Choroid plexus epithelial cell (primary cell): ENCODE measurements around the gene PRDX4.

Source experiments
- DNase-seq: peaks from one replicate; pipeline ENCODE4 v3.0.0-alpha.2; 2010; ENCODE audit warnings: low read depth
- H3K4me3 ChIP-seq: 2 replicates; pipeline ENCODE4 v1.5.1; 2011; ENCODE audit warnings: low read depth, mild to moderate bottlenecking, control low read depth, low read length, moderate library complexity
- TF ChIP-seq, protein P1 (sequence below): conservative IDR thresholded peaks from 2 replicates; pipeline ENCODE4 v1.5.1; 2011; ENCODE audit warnings: low read depth, mild to moderate bottlenecking, control low read depth, inconsistent platforms, low read length, moderate library complexity

PRDX4 gene

DNA sequence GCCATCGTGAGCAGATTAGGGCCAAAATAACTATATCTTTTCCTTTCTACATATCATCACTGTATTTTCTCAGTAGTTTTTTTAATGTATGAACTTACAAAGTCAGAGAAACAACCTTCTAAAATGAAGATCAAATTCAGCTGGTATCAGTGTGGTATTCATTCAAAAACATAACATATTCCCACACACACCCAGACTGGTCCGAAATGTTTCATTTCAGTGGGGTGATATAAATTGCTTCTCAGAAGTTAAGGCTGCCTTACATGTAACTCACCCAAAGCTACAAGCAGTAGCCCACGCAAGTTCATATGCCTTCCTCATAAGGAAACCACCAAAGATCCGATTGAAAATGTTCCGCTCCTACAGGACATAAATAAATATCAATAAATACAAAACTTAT, 37.9 kb downstream of the PRDX4 start:
- no peak overlapping the region for H3K4me3 ChIP-seq
- TF ChIP-seq, protein P1, sequence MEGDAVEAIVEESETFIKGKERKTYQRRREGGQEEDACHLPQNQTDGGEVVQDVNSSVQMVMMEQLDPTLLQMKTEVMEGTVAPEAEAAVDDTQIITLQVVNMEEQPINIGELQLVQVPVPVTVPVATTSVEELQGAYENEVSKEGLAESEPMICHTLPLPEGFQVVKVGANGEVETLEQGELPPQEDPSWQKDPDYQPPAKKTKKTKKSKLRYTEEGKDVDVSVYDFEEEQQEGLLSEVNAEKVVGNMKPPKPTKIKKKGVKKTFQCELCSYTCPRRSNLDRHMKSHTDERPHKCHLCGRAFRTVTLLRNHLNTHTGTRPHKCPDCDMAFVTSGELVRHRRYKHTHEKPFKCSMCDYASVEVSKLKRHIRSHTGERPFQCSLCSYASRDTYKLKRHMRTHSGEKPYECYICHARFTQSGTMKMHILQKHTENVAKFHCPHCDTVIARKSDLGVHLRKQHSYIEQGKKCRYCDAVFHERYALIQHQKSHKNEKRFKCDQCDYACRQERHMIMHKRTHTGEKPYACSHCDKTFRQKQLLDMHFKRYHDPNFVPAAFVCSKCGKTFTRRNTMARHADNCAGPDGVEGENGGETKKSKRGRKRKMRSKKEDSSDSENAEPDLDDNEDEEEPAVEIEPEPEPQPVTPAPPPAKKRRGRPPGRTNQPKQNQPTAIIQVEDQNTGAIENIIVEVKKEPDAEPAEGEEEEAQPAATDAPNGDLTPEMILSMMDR, result no peak
- no peak for DNase-seq

DNA sequence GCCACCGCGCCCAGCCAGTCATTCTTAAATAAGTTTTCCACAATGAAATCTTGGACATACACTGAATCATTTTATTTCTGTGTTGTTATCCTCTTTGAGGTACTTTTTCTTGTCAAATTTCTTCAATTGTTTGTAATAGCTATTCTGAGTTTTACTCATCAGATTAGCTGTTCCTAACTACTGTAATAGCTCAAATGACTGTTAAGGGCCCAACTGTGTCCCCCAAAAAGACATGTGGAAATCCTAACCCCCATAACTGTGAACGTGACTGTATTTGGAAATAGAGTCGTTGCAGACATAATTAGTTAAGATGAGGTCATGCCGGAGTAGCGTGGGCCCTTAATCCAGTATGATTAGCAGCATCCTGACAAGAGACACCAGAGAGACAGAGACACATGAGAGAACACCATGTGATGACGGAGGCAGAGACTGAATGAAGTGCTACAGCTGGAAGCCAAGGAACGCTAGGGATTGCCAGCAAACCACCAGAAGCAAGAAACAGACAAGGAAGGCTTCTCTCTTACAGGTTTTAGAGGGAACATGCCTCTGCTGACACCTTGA, 52.9 kb downstream of the PRDX4 start:
- no peak overlapping the region for H3K4me3 ChIP-seq
- DNase-seq, result no peak
- TF ChIP-seq, protein P1, result no peak

DNA sequence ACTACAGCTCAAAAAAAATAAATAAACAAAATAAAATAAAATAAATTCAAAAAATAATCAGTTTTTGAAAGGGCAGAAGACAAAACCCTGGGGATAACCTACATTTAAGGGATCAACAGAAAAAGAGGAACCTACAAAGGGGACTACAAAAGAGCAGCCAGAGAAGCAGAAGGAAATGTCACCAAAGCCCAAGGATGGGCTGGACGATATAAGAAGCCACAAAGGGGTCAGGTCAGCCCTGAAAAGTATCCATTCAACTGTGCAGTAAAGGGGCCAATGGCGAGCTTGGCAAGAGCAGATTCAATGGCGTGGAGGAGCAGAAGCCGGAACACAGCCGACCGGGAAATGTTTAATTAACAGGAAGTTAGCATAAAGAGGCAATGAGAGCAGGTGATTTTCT, 58.9 kb downstream of the PRDX4 start:
- TF ChIP-seq, protein P1, result no peak
- H3K4me3 ChIP-seq, result no peak overlapping the region

DNA sequence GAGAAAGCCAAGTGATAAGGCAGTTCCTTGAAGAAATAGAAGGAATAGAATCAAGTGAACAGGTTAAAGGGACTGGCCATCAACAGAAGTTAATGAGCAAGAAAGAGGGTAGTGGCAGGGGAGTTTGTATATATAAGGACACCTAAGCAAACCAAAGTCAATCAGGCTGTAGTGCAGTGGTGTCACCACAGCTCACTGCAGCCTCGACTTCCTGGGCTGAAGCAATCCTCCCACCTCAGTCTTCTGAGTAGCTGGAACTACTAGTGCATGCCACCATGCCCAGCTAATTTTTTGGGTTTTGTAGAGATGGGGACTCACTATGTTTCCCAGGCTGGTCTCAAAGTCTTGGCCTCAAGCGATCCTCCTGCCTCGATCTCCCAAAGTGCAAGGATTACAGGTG, 59.9 kb downstream of the PRDX4 start:
- H3K4me3 ChIP-seq, result no peak overlapping the region
- TF ChIP-seq, protein P1, result no peak
- DNase-seq, result no peak

More for the DNA sequence above, 58.9 kb downstream of the PRDX4 start:
- no peak for DNase-seq

DNA sequence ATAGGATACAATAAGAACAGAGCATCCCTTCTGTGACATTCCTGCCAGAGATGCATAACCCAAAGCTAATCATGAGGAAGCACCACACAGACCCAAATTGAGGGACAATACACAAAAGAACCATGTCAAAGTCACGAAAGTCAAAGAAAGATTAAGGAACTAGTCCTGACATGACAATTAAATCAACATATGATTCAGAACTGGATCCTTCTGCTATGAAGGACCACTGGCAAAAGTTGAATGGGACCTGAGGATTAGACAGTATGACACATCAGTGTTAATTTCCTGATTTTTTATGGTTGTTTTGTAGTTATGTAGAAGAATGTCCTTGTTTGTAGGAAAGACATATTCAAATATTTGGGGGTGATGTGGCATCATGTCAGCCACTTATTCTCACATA, 61.9 kb downstream of the PRDX4 start:
- DNase-seq, result no peak
- TF ChIP-seq, protein P1, result no peak
- no peak overlapping the region for H3K4me3 ChIP-seq

DNA sequence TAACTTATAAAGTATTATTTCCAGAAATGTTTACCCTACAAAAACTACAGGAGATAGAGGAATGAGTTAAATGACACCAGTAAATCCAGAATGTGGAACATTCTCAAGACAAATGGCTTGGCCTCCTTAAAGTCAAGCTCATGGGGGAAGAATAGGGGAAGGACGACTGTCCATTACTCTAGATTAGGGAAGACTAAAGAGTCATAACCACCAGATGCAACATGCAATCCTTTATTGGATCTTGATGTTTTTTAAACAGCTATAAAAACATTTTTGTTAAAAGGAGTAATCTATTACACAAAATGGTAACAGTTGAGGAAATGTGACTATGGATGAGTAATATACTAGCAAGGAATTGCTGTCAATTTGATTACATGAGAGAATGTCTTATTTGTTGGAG, 64.7 kb downstream of the PRDX4 start:
- TF ChIP-seq, protein P1, result no peak
- no peak for DNase-seq
- no peak overlapping the region for H3K4me3 ChIP-seq

DNA sequence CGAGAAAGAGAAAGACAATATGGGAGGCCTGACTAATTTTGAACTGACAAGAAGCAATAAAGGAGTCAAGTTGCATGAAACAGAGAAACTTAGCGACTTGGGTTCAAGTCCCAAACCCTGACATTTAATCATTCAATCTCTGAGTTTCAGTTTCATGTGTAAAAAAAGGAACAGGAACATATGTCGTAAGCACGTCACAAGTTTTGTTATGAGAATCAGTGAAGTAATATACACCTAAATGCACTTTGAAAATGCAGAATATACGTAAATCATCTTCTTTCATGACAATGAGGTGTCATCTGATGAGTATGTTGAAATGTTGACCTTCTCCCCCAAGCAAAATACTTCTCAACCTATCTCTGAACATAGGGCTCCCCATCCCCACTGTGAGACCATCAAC, 65.4 kb downstream of the PRDX4 start:
- DNase-seq, result no peak
- H3K4me3 ChIP-seq, result no peak overlapping the region
- TF ChIP-seq, protein P1, result no peak
